Endothelial cell of umbilical vein (primary cell): ENCODE data around the gene TMEM178B. TPM values are rescaled to one million over a fixed set of nuclear protein-coding genes. Genes with fewer than 3 reads are reported as not detected.

Experiments
- Bru-seq: library from RNA; stranded (reverse); fragments of 400-500 nt; gene quantifications from one replicate; lab custom pipeline; 2021; lab: Mats Ljungman, UMichigan
- BruChase-seq, 2 experiments: library from RNA; stranded (reverse); fragments of 400-500 nt; gene quantifications; one replicate each; lab custom pipeline; 2021; lab: Mats Ljungman, UMichigan
- BruUV-seq: library from RNA; stranded (reverse); fragments of 400-500 nt; replicated peaks from 2 replicates; lab custom pipeline; 2021; lab: Mats Ljungman, UMichigan
- CTCF ChIA-PET: fragments of 300-600, 350-600 bp; sonication (Branson Sonifier 250); formaldehyde crosslinking; loops from one replicate; lab custom pipeline; 2021; ENCODE audit warnings: antibody characterized with exemption, inconsistent platforms; lab: Charles Lee
- POLR2A ChIA-PET: fragments of 300-600, 350-600 bp; sonication (Branson Sonifier 250); formaldehyde crosslinking; loops from one replicate; lab custom pipeline; 2021; ENCODE audit warnings: antibody characterized with exemption, inconsistent platforms; lab: Charles Lee
- DNase-seq: peaks from one replicate; pipeline ENCODE4 v3.0.0-alpha.2; 2011; ENCODE audit warnings: low read depth, low spot score
- FAIRE-seq: peaks from 2 replicates; lab custom pipeline; 2011; peaks lifted over from hg19 to GRCh38; lab: Jason Lieb, UNC
- H2AFZ ChIP-seq: 2 replicates; pipeline ENCODE4 v1.6.0; 2012; ENCODE audit warnings: low read depth, low read length, control low read depth, inconsistent platforms
- H3K27ac ChIP-seq: 2 replicates; pipeline ENCODE4 v1.5.1; 2011; ENCODE audit warnings: low read depth, mild to moderate bottlenecking, control low read depth, low read length, moderate library complexity; ENCODE audit not compliant: insufficient read depth
- H3K27me3 ChIP-seq, 2 experiments: 2 replicates each; pipeline versions ENCODE4 v1.6.0 to v1.6.1; 2011; ENCODE audit warnings: low read length in 2 of 2, mixed read lengths in 1 of 2; ENCODE audit not compliant: control insufficient read depth in 2 of 2, insufficient read depth in 2 of 2
- H3K36me3 ChIP-seq, 2 experiments: 2 replicates in 1 of 2; 3 replicates in 1 of 2; pipeline ENCODE4 v1.5.1; 2011; ENCODE audit warnings: low read length in 2 of 2, mild to moderate bottlenecking in 1 of 2, moderate library complexity in 1 of 2; ENCODE audit not compliant: control insufficient read depth in 2 of 2, insufficient read depth in 2 of 2; ENCODE audit errors: extremely low read depth in 1 of 2
- H3K4me1 ChIP-seq: 3 replicates; pipeline ENCODE4 v1.5.1; 2011; ENCODE audit warnings: mild to moderate bottlenecking, low read length; ENCODE audit not compliant: control insufficient read depth, insufficient read depth; ENCODE audit errors: extremely low read depth
- H3K4me2 ChIP-seq: 2 replicates; pipeline ENCODE4 v1.6.1; 2011; ENCODE audit warnings: low read length, control low read depth, mixed read lengths; ENCODE audit not compliant: insufficient read depth
- H3K4me3 ChIP-seq, 3 experiments: fragments of 200-600 bp in 1 of 3; sonication (generic), shearing (Covaris generic) in 1 of 3; replicated peaks in 1 of 3; 2 replicates each; pipeline ENCODE4 v1.5.1; 2011 to 2016; ENCODE audit warnings: control low read depth in 3 of 3, low read length in 3 of 3, mild to moderate bottlenecking in 2 of 3, inconsistent platforms in 1 of 3, low read depth in 1 of 3, moderate library complexity in 1 of 3; ENCODE audit not compliant: insufficient read depth in 1 of 3
- H3K79me2 ChIP-seq: 2 replicates; pipeline ENCODE4 v1.6.0; 2012; ENCODE audit warnings: low read length, inconsistent platforms; ENCODE audit not compliant: control insufficient read depth, insufficient read depth
- H3K9ac ChIP-seq: replicated peaks from 2 replicates; pipeline ENCODE3; 2011; ENCODE audit warnings: low read length, control low read depth; ENCODE audit not compliant: insufficient read depth; ENCODE audit errors: extremely low read depth
- H3K9me1 ChIP-seq: replicated peaks from 3 replicates; pipeline ENCODE4 v1.6.0; 2011; ENCODE audit warnings: mild to moderate bottlenecking, low read length; ENCODE audit not compliant: control insufficient read depth, insufficient read depth; ENCODE audit errors: extremely low read depth
- H3K9me3 ChIP-seq: replicated peaks from 2 replicates; pipeline ENCODE4 v1.5.1; 2012; ENCODE audit warnings: low read length, inconsistent platforms; ENCODE audit not compliant: control insufficient read depth, insufficient read depth
- H4K20me1 ChIP-seq: replicated peaks from 2 replicates; pipeline ENCODE3; 2011; ENCODE audit warnings: mild to moderate bottlenecking, low read length; ENCODE audit not compliant: control insufficient read depth, insufficient read depth; ENCODE audit errors: extremely low read depth
- EZH2 ChIP-seq: IDR thresholded peaks from 2 replicates; pipeline ENCODE4 v1.6.1; 2012; ENCODE audit warnings: borderline replicate concordance, low read depth, mild to moderate bottlenecking, moderate library complexity, low read length, inconsistent platforms; ENCODE audit not compliant: severe bottlenecking
- GATA2 ChIP-seq: IDR thresholded peaks from 2 replicates; pipeline ENCODE4 v1.7.0; 2011; ENCODE audit warnings: low read depth, mild to moderate bottlenecking, moderate library complexity, mixed read lengths, low read length; ENCODE audit not compliant: insufficient read length, insufficient read depth
- POLR2A ChIP-seq: IDR thresholded peaks from 2 replicates; pipeline ENCODE4 v1.6.1; 2012; ENCODE audit warnings: low read depth, mild to moderate bottlenecking, control low read depth, low read length
- POLR2AphosphoS5 ChIP-seq: IDR thresholded peaks from 2 replicates; pipeline ENCODE4 v1.6.1; 2012; ENCODE audit warnings: low read depth, mild to moderate bottlenecking, control low read depth, low read length, moderate library complexity; ENCODE audit not compliant: insufficient read depth
- dilution Hi-C: fragments of 300-500 bp; cut with MboI; formaldehyde crosslinking; loops from one replicate; pipeline ENCODE4 v1.15.0; 2019; ENCODE audit warnings: low sequenced_read_pairs; ENCODE audit not compliant: extremely low pct_ligation_motif_present
- intact Hi-C: fragments of 100-400 bp; cut with micrococcal nuclease; formaldehyde crosslinking; loops from one replicate; pipeline ENCODE4 v1.10.0; 2022
- long read RNA-seq: library from polyadenylated mRNA; stranded (forward); transcript quantifications from one replicate; pipeline ENCODE4 v2.0.0, GENCODE V29; 2021
- polyA minus RNA-seq, 3 experiments: library from RNA; depleted of rRNA, polyadenylated mRNA; stranded (reverse); fragments of >200 nt; gene quantifications; 1 replicate in 1 of 3; 2 replicates in 2 of 3; pipeline ENCODE4 v1.2.3, GENCODE V29; 2011
- polyA plus RNA-seq, 4 experiments: library from polyadenylated mRNA; depleted of rRNA in 3 of 4; stranded (reverse) in 3 of 4; unstranded in 1 of 4; fragments of >200 nt; gene quantifications; 2 replicates each; pipeline versions ENCODE4 v1.2.1 to v1.2.3, GENCODE V29; 2011 to 2012; ENCODE audit warnings: missing spikeins in 1 of 4
- total RNA-seq: library from RNA; stranded (reverse); gene quantifications from 2 replicates; pipeline ENCODE4 v1.2.3, GENCODE V29; 2021
- TF ChIP-seq, protein P1 (sequence below): IDR thresholded peaks from 2 replicates; pipeline ENCODE4 v1.6.1; 2011; ENCODE audit not compliant: insufficient read depth, insufficient read length

Gene TMEM178B
- total RNA-seq (not detected in 2 replicates), polyA plus RNA-seq (not detected in 2 replicates), polyA minus RNA-seq (0.05 and 0.06 TPM in 2 replicates), Bru-seq, nascent RNA (percentile 6 among the genes with signal in this experiment), BruChase-seq, experiment 1, labeled RNA remaining after a 6-hour chase (percentile 5 among the genes with signal in this experiment), BruChase-seq, experiment 2, labeled RNA remaining after a 2-hour chase (percentile 8 among the genes with signal in this experiment)
- polyA plus RNA-seq (2011; cell fraction: cytosol; rRNA removed), result under 0.01 TPM in 1 of 2 replicates, not detected in the other
- 0.01 and 0.20 TPM in 2 replicates for polyA plus RNA-seq (2011; cell fraction: nucleus; rRNA removed)
- 0.01 TPM in 1 of 2 replicates, not detected in the other for polyA plus RNA-seq (2012)
- not detected for polyA minus RNA-seq (2011; cell fraction: cytosol; rRNA and poly(A)+ RNA removed)
- polyA minus RNA-seq (2011; cell fraction: nucleus; rRNA and poly(A)+ RNA removed), result not detected in 2 replicates
- long read RNA-seq, result 0 reads

DNA sequence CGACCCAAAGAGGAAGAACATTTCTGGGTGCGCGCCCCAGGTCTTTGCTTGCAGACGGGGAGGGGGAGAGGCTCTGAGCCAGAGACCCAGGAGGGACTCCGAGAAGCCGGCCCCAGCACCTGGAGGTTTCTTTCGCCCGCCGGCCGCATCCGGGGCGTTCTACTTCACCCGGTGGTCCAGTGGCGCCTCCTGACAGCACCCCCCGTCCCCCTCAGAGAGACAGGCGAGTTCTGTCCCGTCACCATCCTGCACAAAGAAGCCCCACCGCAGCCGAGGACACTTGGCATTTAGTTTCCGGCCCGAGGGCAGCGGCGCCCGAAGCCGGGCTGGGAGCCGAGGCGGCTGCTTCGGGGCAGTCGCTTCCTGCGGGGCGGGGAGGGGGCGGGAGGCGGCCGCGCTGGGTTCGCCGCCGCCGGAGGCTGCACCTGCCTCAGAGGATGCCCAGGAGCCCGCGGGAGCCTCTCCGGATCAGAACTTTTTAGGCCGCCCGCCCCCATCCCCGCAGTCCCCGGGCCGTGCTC lies at the start of gene TMEM178B:
Gene TMEM178B, plus strand, starts transcription at position 424 of the 521 bp plus-strand sequence.
- Histone ChIP-seq H3K9me3 (no peaks in the 10 kb centered on the region), H3K4me3 (peak within 1 kb of the TSS in 1 of 3 experiments; percentile 26), H4K20me1 (no peaks in the 10 kb centered on the region), H3K9me1 (no peaks in the 10 kb centered on the region), H3K27ac (no peak within 1 kb of the TSS), H3K4me2 (peak within 1 kb of the TSS; percentile 44), H3K9ac (no peak within 1 kb of the TSS), H2AFZ (peak within 1 kb of the TSS; percentile 62), H3K27me3 (peaks cover 39 to 57% of the 10 kb centered on the region in 2 experiments), H3K4me1 (peaks cover 10% of the 10 kb centered on the region), H3K79me2 (no peaks in the 10 kb centered on the region), H3K36me3 (no peaks in the 10 kb centered on the region)
- no peak for FAIRE-seq
- DNase-seq, result no peak
- TF ChIP-seq POLR2A (no peak), GATA2 (no peak), POLR2AphosphoS5 (no peak), EZH2 (peak; percentile 9)
- TF ChIP-seq, protein P1, sequence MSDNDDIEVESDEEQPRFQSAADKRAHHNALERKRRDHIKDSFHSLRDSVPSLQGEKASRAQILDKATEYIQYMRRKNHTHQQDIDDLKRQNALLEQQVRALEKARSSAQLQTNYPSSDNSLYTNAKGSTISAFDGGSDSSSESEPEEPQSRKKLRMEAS, result no peak
- ChIA-PET CTCF (interaction anchor here (0.9 to 1.9 kb wide), 3 partner anchors 460 to 581 kb away, joined by 3 to 8 read pairs (median 3); no protein-coding TSS in a partner anchor), POLR2A (no interaction called here)
- BruUV-seq, result no TSS peak
- dilution Hi-C loops (no loop called here), intact Hi-C loops (loop anchor here (2.0 to 5.0 kb wide), 2 partner anchors 459 to 579 kb away; no protein-coding TSS in a partner anchor)
